ENCODE data around the gene NRP2. TPM values are rescaled to one million over a fixed set of nuclear protein-coding genes. Genes with fewer than 3 reads are reported as not detected.

Gene NRP2
- total RNA-seq, 1 donor from 2014 or later, result 76.7 TPM

DNA sequence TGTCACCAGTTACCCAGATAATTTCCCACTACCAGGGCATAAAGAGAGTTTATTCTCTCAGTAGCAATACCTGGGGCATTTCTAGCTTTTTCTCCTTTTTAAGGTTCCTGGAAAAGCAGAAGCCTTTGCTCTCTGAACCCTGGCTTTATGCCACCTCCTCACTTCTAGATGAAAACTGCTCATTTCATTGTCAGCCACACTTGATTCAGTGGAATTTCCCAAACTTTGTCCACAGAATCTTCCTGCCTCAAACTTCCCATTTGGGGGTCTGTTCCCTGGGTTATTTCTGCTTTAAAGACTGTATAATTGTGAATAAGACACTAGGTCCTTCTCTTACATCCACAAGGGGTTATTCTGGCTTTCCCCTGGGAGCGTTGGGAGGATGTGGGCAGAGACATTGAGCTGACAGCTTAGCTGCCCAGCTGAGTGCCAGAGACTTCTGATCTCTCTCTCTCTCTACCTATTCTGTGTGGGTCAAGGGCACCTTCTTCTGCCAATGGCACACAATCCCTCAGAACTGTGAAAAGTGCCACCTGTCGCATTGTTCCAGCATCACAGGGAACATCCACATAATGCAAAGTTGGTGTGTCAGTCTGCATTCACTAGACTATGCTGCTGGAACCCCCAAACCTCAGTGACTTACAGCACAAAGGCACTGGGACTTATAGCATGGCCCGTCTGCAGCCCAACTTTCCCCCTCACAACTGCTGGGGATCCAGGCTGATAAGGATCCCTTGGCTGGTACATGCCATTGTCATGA, 19.9 kb upstream of the NRP2 start:
- Histone ChIP-seq H3K4me3 (ENCODE audit: insufficient read depth, low read depth, low read length) (no peak overlapping the region), H3K4me1 (ENCODE audit: insufficient read depth, low read length) (peaks cover 20% of the 10 kb centered on the region), H3K36me3 (ENCODE audit: insufficient read depth, low read length) (no peaks in the 10 kb centered on the region), H3K79me2 (ENCODE audit: insufficient read depth, low read length) (no peaks in the 10 kb centered on the region), H4K20me1 (ENCODE audit: insufficient read depth, low read length) (no peaks in the 10 kb centered on the region), H3K4me2 (ENCODE audit: low read length) (no peak overlapping the region), H3K27me3 (ENCODE audit: insufficient read depth, low read length) (no peaks in the 10 kb centered on the region), H2AFZ (ENCODE audit: low read depth, low read length) (no peak overlapping the region), H3K9ac (ENCODE audit: low read length) (no peak overlapping the region), H3K27ac (ENCODE audit: low read depth, low read length) (no peak overlapping the region), H3K9me3 (ENCODE audit: insufficient read depth, low read depth, low read length) (no peaks in the 10 kb centered on the region)
- TF ChIP-seq EZH2 (IDR thresholded peaks at IDR 0.05; ENCODE audit: insufficient read depth, low read length), result no peak
- TF ChIP-seq, protein P1, sequence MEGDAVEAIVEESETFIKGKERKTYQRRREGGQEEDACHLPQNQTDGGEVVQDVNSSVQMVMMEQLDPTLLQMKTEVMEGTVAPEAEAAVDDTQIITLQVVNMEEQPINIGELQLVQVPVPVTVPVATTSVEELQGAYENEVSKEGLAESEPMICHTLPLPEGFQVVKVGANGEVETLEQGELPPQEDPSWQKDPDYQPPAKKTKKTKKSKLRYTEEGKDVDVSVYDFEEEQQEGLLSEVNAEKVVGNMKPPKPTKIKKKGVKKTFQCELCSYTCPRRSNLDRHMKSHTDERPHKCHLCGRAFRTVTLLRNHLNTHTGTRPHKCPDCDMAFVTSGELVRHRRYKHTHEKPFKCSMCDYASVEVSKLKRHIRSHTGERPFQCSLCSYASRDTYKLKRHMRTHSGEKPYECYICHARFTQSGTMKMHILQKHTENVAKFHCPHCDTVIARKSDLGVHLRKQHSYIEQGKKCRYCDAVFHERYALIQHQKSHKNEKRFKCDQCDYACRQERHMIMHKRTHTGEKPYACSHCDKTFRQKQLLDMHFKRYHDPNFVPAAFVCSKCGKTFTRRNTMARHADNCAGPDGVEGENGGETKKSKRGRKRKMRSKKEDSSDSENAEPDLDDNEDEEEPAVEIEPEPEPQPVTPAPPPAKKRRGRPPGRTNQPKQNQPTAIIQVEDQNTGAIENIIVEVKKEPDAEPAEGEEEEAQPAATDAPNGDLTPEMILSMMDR (IDR thresholded peaks at IDR 0.05; ENCODE audit: insufficient read depth, low read depth, low read length), result no peak
- H3K4me3 Mint-ChIP-seq (ENCODE audit: unreplicated experiment), result no peak overlapping the region
- no peak for DNase-seq (ENCODE audit: low read depth)
- no peaks in the 10 kb centered on the region for H3K36me3 Mint-ChIP-seq (ENCODE audit: low read depth, unreplicated experiment)
- H3K4me1 Mint-ChIP-seq (ENCODE audit: low read depth, unreplicated experiment), result peaks cover 19% of the 10 kb centered on the region
- no peak overlapping the region for H3K27ac Mint-ChIP-seq (ENCODE audit: unreplicated experiment)
- H3K27me3 Mint-ChIP-seq (ENCODE audit: low read depth, unreplicated experiment), result peaks cover 2% of the 10 kb centered on the region
- FAIRE-seq, result peak; percentile 43
- H3K9me3 Mint-ChIP-seq (ENCODE audit: unreplicated experiment), result peaks cover 4% of the 10 kb centered on the region

DNA sequence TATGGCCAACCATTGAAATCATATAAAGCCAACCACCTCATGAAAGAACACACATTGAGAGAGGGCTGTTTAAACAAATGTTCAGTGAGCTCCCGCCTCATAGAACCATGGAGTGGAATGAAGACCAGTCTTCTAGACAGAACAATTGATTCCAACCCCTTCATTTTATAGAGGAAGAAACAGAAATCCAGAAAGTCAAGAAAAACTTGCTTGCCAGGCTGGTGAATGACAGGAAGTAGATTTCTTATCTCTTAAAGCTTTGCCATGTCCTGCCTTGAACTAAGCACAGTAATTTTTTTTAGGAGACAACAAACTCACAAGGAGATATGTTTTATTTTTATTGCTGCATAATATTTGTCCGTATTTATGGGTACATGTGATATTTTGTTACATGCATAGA, 16.5 kb upstream of the NRP2 start:
- no peak overlapping the region for H3K27ac ChIP-seq (ENCODE audit: low read depth, low read length)
- no peak overlapping the region for H2AFZ ChIP-seq (ENCODE audit: low read depth, low read length)
- Mint-ChIP-seq H3K4me3 (ENCODE audit: unreplicated experiment) (no peak overlapping the region), H3K36me3 (ENCODE audit: low read depth, unreplicated experiment) (no peaks in the 10 kb centered on the region), H3K27ac (ENCODE audit: unreplicated experiment) (no peak overlapping the region), H3K27me3 (ENCODE audit: low read depth, unreplicated experiment) (peaks cover 2% of the 10 kb centered on the region), H3K9me3 (ENCODE audit: unreplicated experiment) (peaks cover 5% of the 10 kb centered on the region), H3K4me1 (ENCODE audit: low read depth, unreplicated experiment) (peaks cover 11% of the 10 kb centered on the region)
- H3K27me3 ChIP-seq (ENCODE audit: insufficient read depth, low read length), result no peaks in the 10 kb centered on the region
- no peak overlapping the region for H3K4me2 ChIP-seq (ENCODE audit: low read length)
- no peaks in the 10 kb centered on the region for H4K20me1 ChIP-seq (ENCODE audit: insufficient read depth, low read length)
- H3K9ac ChIP-seq (ENCODE audit: low read length), result no peak overlapping the region
- TF ChIP-seq, protein P1 (IDR thresholded peaks at IDR 0.05; ENCODE audit: insufficient read depth, low read depth, low read length), result no peak
- no peaks in the 10 kb centered on the region for H3K36me3 ChIP-seq (ENCODE audit: insufficient read depth, low read length)
- H3K4me3 ChIP-seq (ENCODE audit: insufficient read depth, low read depth, low read length), result no peak overlapping the region
- no peaks in the 10 kb centered on the region for H3K9me3 ChIP-seq (ENCODE audit: insufficient read depth, low read depth, low read length)
- H3K4me1 ChIP-seq (ENCODE audit: insufficient read depth, low read length), result peaks cover 4% of the 10 kb centered on the region
- FAIRE-seq (no peak), DNase-seq (ENCODE audit: low read depth) (no peak)
- no peaks in the 10 kb centered on the region for H3K79me2 ChIP-seq (ENCODE audit: insufficient read depth, low read length)

DNA sequence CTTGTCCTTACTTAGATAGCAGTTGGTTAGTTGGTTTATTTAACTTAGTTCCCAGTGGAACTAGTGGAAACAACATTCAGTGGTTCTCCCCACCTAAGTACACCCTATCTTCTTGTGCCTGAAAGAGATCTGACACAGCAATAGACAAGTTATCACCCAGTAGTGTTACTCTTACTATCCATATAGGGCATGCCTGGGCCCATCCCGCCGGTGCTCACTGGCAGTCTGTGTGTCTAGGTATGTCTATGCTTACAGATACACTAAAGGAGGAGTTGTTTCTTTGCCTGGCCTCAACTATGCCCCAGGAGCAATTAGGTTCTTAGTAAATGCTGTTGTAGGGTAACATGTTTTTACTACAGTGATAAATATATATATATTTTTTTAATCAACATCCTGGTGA, 12.0 kb upstream of the NRP2 start:
- DNase-seq (ENCODE audit: low read depth), result no peak
- no peak overlapping the region for H3K27ac ChIP-seq (ENCODE audit: low read depth, low read length)
- no peaks in the 10 kb centered on the region for H3K27me3 ChIP-seq (ENCODE audit: insufficient read depth, low read length)
- no peak for FAIRE-seq
- H3K4me3 ChIP-seq (ENCODE audit: insufficient read depth, low read depth, low read length), result no peak overlapping the region
- H2AFZ ChIP-seq (ENCODE audit: low read depth, low read length), result no peak overlapping the region
- H3K9ac ChIP-seq (ENCODE audit: low read length), result no peak overlapping the region
- no peak overlapping the region for H3K27ac Mint-ChIP-seq (ENCODE audit: unreplicated experiment)
- H3K4me2 ChIP-seq (ENCODE audit: low read length), result no peak overlapping the region
- H3K4me1 Mint-ChIP-seq (ENCODE audit: low read depth, unreplicated experiment), result peaks cover 1% of the 10 kb centered on the region
- peaks cover 3% of the 10 kb centered on the region for H3K9me3 Mint-ChIP-seq (ENCODE audit: unreplicated experiment)
- no peaks in the 10 kb centered on the region for H3K79me2 ChIP-seq (ENCODE audit: insufficient read depth, low read length)
- H3K4me3 Mint-ChIP-seq (ENCODE audit: unreplicated experiment), result no peak overlapping the region
- no peaks in the 10 kb centered on the region for H4K20me1 ChIP-seq (ENCODE audit: insufficient read depth, low read length)
- H3K4me1 ChIP-seq (ENCODE audit: insufficient read depth, low read length), result no peaks in the 10 kb centered on the region
- no peaks in the 10 kb centered on the region for H3K36me3 ChIP-seq (ENCODE audit: insufficient read depth, low read length)
- no peaks in the 10 kb centered on the region for H3K36me3 Mint-ChIP-seq (ENCODE audit: low read depth, unreplicated experiment)
- H3K27me3 Mint-ChIP-seq (ENCODE audit: low read depth, unreplicated experiment), result no peaks in the 10 kb centered on the region
- H3K9me3 ChIP-seq (ENCODE audit: insufficient read depth, low read depth, low read length), result no peaks in the 10 kb centered on the region
- TF ChIP-seq, protein P1 (IDR thresholded peaks at IDR 0.05; ENCODE audit: insufficient read depth, low read depth, low read length), result no peak
- no peak for TF ChIP-seq EZH2 (IDR thresholded peaks at IDR 0.05; ENCODE audit: insufficient read depth, low read length)

Data from astrocyte (in vitro differentiated cells and primary cell).